SK-N-SH (cell line): ENCODE measurements around the gene SP3.

ENCODE experiments used
- GATA2 ChIP-seq: sonication (generic); formaldehyde crosslinking; IDR thresholded peaks from 2 replicates; pipeline ENCODE4 v1.5.0; 2020; ENCODE audit warnings: mild to moderate bottlenecking, missing genetic modification reagents
- MXI1 ChIP-seq: IDR thresholded peaks from 2 replicates; pipeline ENCODE4 v1.6.1; 2012; ENCODE audit warnings: mild to moderate bottlenecking, low read depth, low read length, improper control_type of control experiment
- RFX5 ChIP-seq: IDR thresholded peaks from 2 replicates; pipeline ENCODE4 v1.6.1; 2012; ENCODE audit warnings: mild to moderate bottlenecking, improper control_type of control experiment, low read length
- TAF1 ChIP-seq: IDR thresholded peaks from 2 replicates; pipeline ENCODE4 v1.6.1; 2012; ENCODE audit warnings: low read depth, mild to moderate bottlenecking, low read length, moderate library complexity, borderline replicate concordance
- TF ChIP-seq, protein P1 (sequence below): fragments of 200-600 bp; sonication (generic); IDR thresholded peaks from 2 replicates; pipeline ENCODE4 v1.6.1; 2017; ENCODE audit warnings: antibody characterized with exemption, mild to moderate bottlenecking, moderate library complexity
- TF ChIP-seq, protein P2 (sequence below): IDR thresholded peaks from 2 replicates; pipeline ENCODE4 v1.4.0; 2012; ENCODE audit warnings: low read depth

DNA sequence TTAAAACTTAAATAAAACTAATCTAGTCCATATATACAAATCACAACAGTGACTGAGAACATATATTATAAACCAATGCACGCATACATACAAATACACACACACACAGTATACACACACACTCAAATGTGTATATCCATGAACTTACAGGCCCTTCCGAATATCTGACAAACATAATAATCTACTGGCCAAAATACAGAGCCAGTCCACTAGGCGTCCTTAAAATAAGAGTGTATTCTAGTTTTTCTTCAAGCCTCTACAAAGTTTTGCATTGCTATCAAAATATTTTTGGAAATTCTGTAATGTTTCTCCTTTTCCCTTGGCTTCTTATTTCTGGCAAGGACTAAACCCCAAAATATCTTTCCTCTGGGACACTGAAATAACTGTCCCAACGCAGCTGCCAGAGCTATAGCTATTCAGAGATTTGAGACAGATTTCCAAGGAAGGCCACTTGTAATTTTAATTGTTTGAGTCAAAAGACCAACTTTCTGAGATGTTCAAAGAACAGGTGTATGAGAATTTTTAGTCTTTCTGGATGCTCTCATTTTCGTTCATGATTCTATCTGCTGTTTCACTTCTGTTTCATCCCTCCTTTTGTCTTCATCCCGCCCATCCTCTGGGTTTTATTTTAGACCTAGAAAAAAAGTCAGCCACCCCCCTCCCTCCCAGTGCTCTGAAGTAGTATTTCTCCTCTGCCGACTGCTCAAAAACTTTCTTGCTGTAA, 24.1 kb upstream of the SP3 start:
- TF ChIP-seq MXI1 (no peak), GATA2 (CRISPR knock-in tag) (no peak), RFX5 (no peak), TAF1 (no peak)
- TF ChIP-seq, protein P1, sequence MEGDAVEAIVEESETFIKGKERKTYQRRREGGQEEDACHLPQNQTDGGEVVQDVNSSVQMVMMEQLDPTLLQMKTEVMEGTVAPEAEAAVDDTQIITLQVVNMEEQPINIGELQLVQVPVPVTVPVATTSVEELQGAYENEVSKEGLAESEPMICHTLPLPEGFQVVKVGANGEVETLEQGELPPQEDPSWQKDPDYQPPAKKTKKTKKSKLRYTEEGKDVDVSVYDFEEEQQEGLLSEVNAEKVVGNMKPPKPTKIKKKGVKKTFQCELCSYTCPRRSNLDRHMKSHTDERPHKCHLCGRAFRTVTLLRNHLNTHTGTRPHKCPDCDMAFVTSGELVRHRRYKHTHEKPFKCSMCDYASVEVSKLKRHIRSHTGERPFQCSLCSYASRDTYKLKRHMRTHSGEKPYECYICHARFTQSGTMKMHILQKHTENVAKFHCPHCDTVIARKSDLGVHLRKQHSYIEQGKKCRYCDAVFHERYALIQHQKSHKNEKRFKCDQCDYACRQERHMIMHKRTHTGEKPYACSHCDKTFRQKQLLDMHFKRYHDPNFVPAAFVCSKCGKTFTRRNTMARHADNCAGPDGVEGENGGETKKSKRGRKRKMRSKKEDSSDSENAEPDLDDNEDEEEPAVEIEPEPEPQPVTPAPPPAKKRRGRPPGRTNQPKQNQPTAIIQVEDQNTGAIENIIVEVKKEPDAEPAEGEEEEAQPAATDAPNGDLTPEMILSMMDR = no peak
- TF ChIP-seq, protein P2, sequence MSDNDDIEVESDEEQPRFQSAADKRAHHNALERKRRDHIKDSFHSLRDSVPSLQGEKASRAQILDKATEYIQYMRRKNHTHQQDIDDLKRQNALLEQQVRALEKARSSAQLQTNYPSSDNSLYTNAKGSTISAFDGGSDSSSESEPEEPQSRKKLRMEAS = no peak
